Hepatocyte (in vitro differentiated cells): Measurements from ENCODE around the gene FBLN1.

ENCODE experiments used
- CTCF ChIP-seq: fragments of 200-600 bp; sonication (generic); IDR thresholded peaks from 2 replicates; pipeline ENCODE4 v1.5.1; 2016; ENCODE audit warnings: antibody characterized with exemption, mild to moderate bottlenecking; ENCODE audit not compliant: poor library complexity
- EZH2 ChIP-seq: fragments of 200-600 bp; sonication (generic); IDR thresholded peaks from 2 replicates; pipeline ENCODE4 v1.6.1; 2016; ENCODE audit warnings: antibody characterized with exemption, mild to moderate bottlenecking, borderline replicate concordance
- EZH2phosphoT487 ChIP-seq: fragments of 200-600 bp; sonication (generic); IDR thresholded peaks from one replicate; pipeline ENCODE4 v1.6.1; 2018; ENCODE audit warnings: antibody characterized with exemption, mild to moderate bottlenecking, low read depth, moderate library complexity; ENCODE audit not compliant: unreplicated experiment, severe bottlenecking

- TF ChIP-seq CTCF (no peak), EZH2 (no peak), EZH2phosphoT487 (no peak)
These were observed 137.0 kb downstream of the FBLN1 start for GRCh38 chr22:45639747-45640102.
